Neural progenitor cell (in vitro differentiated cells): Measurements from ENCODE around the gene PTDSS2.

ENCODE experiments used
- CTCF ChIP-seq: fragments of 200-600 bp; sonication (generic); IDR thresholded peaks from 2 replicates; pipeline ENCODE4 v1.5.1; 2017; ENCODE audit warnings: antibody characterized with exemption, mild to moderate bottlenecking
- EZH2phosphoT487 ChIP-seq: fragments of 200-600 bp; sonication (generic); IDR thresholded peaks from 2 replicates; pipeline ENCODE4 v1.6.1; 2017; ENCODE audit warnings: antibody characterized with exemption

GRCh38 chr11:491358-491757, 41.3 kb downstream of the PTDSS2 start:
- TF ChIP-seq EZH2phosphoT487 (no peak), CTCF (no peak)
